IMR-90 (cell line): ENCODE results near the gene RFPL4AL1. TPM values are rescaled to one million over a fixed set of nuclear protein-coding genes. Genes with fewer than 3 reads are reported as not detected.

Experiments
- ATAC-seq: fragments of 200-7000 bp; cut with Tn5 transposase; 2 replicates; pipeline ENCODE4 v1.9.1; 2020; ENCODE audit warnings: low read depth, mild to moderate bottlenecking, moderate library complexity
- BruUV-seq: library from RNA; stranded (reverse); fragments of 400-500 nt; replicated peaks from 2 replicates; lab custom pipeline; 2021; lab: Mats Ljungman, UMichigan
- CTCF ChIA-PET: fragments of 300-600 bp; formaldehyde crosslinking; extraction: SDS; loops from one replicate; lab custom pipeline; 2021; ENCODE audit warnings: antibody characterized with exemption; lab: Yijun Ruan, JAX
- POLR2A ChIA-PET: fragments of 300-600 bp; sonication (Branson Sonifier 250); formaldehyde crosslinking; loops from one replicate; lab custom pipeline; 2022; ENCODE audit warnings: antibody characterized with exemption; ENCODE audit not compliant: unreplicated experiment; lab: Charles Lee
- DNase-seq: peaks from one replicate; pipeline ENCODE4 v3.0.0; 2013
- H2AFZ ChIP-seq: replicated peaks from 2 replicates; pipeline ENCODE3; 2013; ENCODE audit warnings: low read length, mild to moderate bottlenecking; ENCODE audit not compliant: poor library complexity
- H2AK5ac ChIP-seq: 2 replicates; pipeline ENCODE4 v1.6.1; 2013; ENCODE audit warnings: low read depth, low read length, inconsistent platforms
- H2AK9ac ChIP-seq: replicated peaks from 2 replicates; pipeline ENCODE3; 2013; ENCODE audit warnings: mild to moderate bottlenecking, low read depth, low read length, moderate library complexity; ENCODE audit not compliant: poor library complexity
- H2BK120ac ChIP-seq: 2 replicates; pipeline ENCODE4 v1.6.1; 2013; ENCODE audit warnings: low read depth, low read length, inconsistent platforms
- H2BK15ac ChIP-seq: 3 replicates; pipeline ENCODE4 v1.6.1; 2013; ENCODE audit warnings: low read depth, low read length, inconsistent platforms
- H2BK20ac ChIP-seq: 2 replicates; pipeline ENCODE4 v1.6.1; 2013; ENCODE audit warnings: low read depth, mild to moderate bottlenecking, inconsistent platforms, low read length, moderate library complexity
- H2BK5ac ChIP-seq: 2 replicates; pipeline ENCODE4 v1.6.1; 2013; ENCODE audit warnings: mild to moderate bottlenecking, low read depth, low read length, inconsistent platforms; ENCODE audit not compliant: poor library complexity, severe bottlenecking
- H3K14ac ChIP-seq: replicated peaks from 2 replicates; pipeline ENCODE4 v1.6.1; 2013; ENCODE audit warnings: low read depth, low read length, inconsistent platforms
- H3K18ac ChIP-seq: 2 replicates; pipeline ENCODE4 v1.6.1; 2013; ENCODE audit warnings: low read depth, low read length, control low read depth
- H3K23ac ChIP-seq: 2 replicates; pipeline ENCODE4 v1.6.1; 2013; ENCODE audit warnings: low read depth, low read length, inconsistent platforms
- H3K27ac ChIP-seq: 2 replicates; pipeline ENCODE4 v1.5.1; 2013; ENCODE audit warnings: mild to moderate bottlenecking, control low read depth, low read length; ENCODE audit not compliant: insufficient read depth
- H3K27me3 ChIP-seq: 2 replicates; pipeline ENCODE4 v1.6.1; 2013; ENCODE audit warnings: low read length; ENCODE audit not compliant: control insufficient read depth, insufficient read depth
- H3K36me3 ChIP-seq: 2 replicates; pipeline ENCODE4 v1.6.1; 2013; ENCODE audit warnings: low read length, mixed read lengths; ENCODE audit not compliant: control insufficient read depth, insufficient read depth
- H3K4ac ChIP-seq: 2 replicates; pipeline ENCODE4 v1.6.1; 2013; ENCODE audit warnings: low read depth, low read length, inconsistent platforms
- H3K4me1 ChIP-seq: 2 replicates; pipeline ENCODE4 v1.6.1; 2013; ENCODE audit warnings: low read length, mixed read lengths; ENCODE audit not compliant: control insufficient read depth, insufficient read depth
- H3K4me2 ChIP-seq: 2 replicates; pipeline ENCODE4 v1.6.1; 2013; ENCODE audit warnings: low read depth, mild to moderate bottlenecking, control low read depth, low read length, moderate library complexity
- H3K4me3 ChIP-seq: 2 replicates; pipeline ENCODE4 v1.5.1; 2013; ENCODE audit warnings: low read depth, mild to moderate bottlenecking, control low read depth, low read length, moderate library complexity; ENCODE audit not compliant: insufficient read depth
- H3K56ac ChIP-seq: 2 replicates; pipeline ENCODE4 v1.6.1; 2013; ENCODE audit warnings: low read length, inconsistent platforms; ENCODE audit not compliant: insufficient read depth; ENCODE audit errors: extremely low read depth
- H3K79me1 ChIP-seq, 2 experiments: 2 replicates each; pipeline ENCODE4 v1.6.1; 2013; ENCODE audit warnings: low read length in 2 of 2, inconsistent platforms in 1 of 2, low read depth in 1 of 2
- H3K9ac ChIP-seq: 2 replicates; pipeline ENCODE4 v1.6.1; 2013; ENCODE audit warnings: low read depth, low read length, control low read depth
- H3K9me1 ChIP-seq: 2 replicates; pipeline ENCODE4 v1.6.1; 2013; ENCODE audit warnings: low read length, inconsistent platforms; ENCODE audit not compliant: insufficient read depth
- H3K9me3 ChIP-seq: 2 replicates; pipeline ENCODE4 v1.6.1; 2013; ENCODE audit warnings: low read length; ENCODE audit not compliant: control insufficient read depth, insufficient read depth
- H4K20me1 ChIP-seq: 2 replicates; pipeline ENCODE4 v1.6.1; 2013; ENCODE audit warnings: low read length, inconsistent platforms; ENCODE audit not compliant: insufficient read depth
- H4K5ac ChIP-seq: 2 replicates; pipeline ENCODE4 v1.6.1; 2013; ENCODE audit warnings: mild to moderate bottlenecking, low read depth, low read length, control low read depth
- H4K8ac ChIP-seq, 2 experiments: 2 replicates each; pipeline ENCODE4 v1.6.1; 2013; ENCODE audit warnings: low read depth in 2 of 2, low read length in 2 of 2, control low read depth in 1 of 2, inconsistent platforms in 1 of 2
- H4K91ac ChIP-seq: 2 replicates; pipeline ENCODE4 v1.6.1; 2013; ENCODE audit warnings: low read depth, low read length, inconsistent platforms; ENCODE audit not compliant: insufficient read depth
- BHLHE40 ChIP-seq: fragments of 150-350 bp; IDR thresholded peaks from 2 replicates; pipeline ENCODE4 v1.6.1; 2016; ENCODE audit warnings: mild to moderate bottlenecking, low read depth, low read length
- CEBPB ChIP-seq: IDR thresholded peaks from 2 replicates; pipeline ENCODE4 v1.6.1; 2012; ENCODE audit warnings: low read depth, low read length, improper control_type of control experiment
- CHD1 ChIP-seq: IDR thresholded peaks from 2 replicates; pipeline ENCODE4 v1.6.1; 2012; ENCODE audit warnings: low read depth, low read length, improper control_type of control experiment
- CTCF ChIP-seq: conservative IDR thresholded peaks from 2 replicates; pipeline ENCODE4 v1.5.1; 2012; ENCODE audit warnings: mild to moderate bottlenecking, low read depth, low read length, improper control_type of control experiment
- ELK1 ChIP-seq: fragments of 150-350 bp; IDR thresholded peaks from 2 replicates; pipeline ENCODE4 v1.6.1; 2016; ENCODE audit warnings: low read depth, mild to moderate bottlenecking, low read length, moderate library complexity, borderline replicate concordance
- FOS ChIP-seq: fragments of 150-350 bp; IDR thresholded peaks from 2 replicates; pipeline ENCODE4 v1.6.1; 2016; ENCODE audit warnings: low read depth, low read length
- MAFK ChIP-seq: IDR thresholded peaks from 2 replicates; pipeline ENCODE4 v1.6.1; 2012; ENCODE audit warnings: low read depth, low read length, improper control_type of control experiment
- MAZ ChIP-seq: IDR thresholded peaks from 2 replicates; pipeline ENCODE4 v1.6.1; 2012; ENCODE audit warnings: low read depth, mild to moderate bottlenecking, low read length, improper control_type of control experiment, moderate library complexity, borderline replicate concordance
- MXI1 ChIP-seq: IDR thresholded peaks from 2 replicates; pipeline ENCODE4 v1.6.1; 2012; ENCODE audit warnings: low read depth, mild to moderate bottlenecking, low read length, moderate library complexity, borderline replicate concordance
- NFE2L2 ChIP-seq: fragments of 150-350 bp; IDR thresholded peaks from 2 replicates; pipeline ENCODE4 v1.6.1; 2016; ENCODE audit warnings: low read depth, mild to moderate bottlenecking, low read length
- POLR2A ChIP-seq: IDR thresholded peaks from 2 replicates; pipeline ENCODE4 v1.6.1; 2012; ENCODE audit warnings: mild to moderate bottlenecking, low read depth, low read length
- RAD21 ChIP-seq: IDR thresholded peaks from 2 replicates; pipeline ENCODE4 v1.6.1; 2012; ENCODE audit warnings: low read length, improper control_type of control experiment
- RCOR1 ChIP-seq: IDR thresholded peaks from 2 replicates; pipeline ENCODE4 v1.6.1; 2012; ENCODE audit warnings: mild to moderate bottlenecking, low read length, improper control_type of control experiment; ENCODE audit not compliant: insufficient replicate concordance
- RFX5 ChIP-seq: IDR thresholded peaks from 2 replicates; pipeline ENCODE4 v1.8.0; 2012; ENCODE audit warnings: low read depth, mild to moderate bottlenecking, low read length, moderate library complexity
- SMC3 ChIP-seq: fragments of 150-350 bp; IDR thresholded peaks from 2 replicates; pipeline ENCODE4 v1.6.1; 2016; ENCODE audit warnings: low read depth, mild to moderate bottlenecking, antibody characterized with exemption, low read length, moderate library complexity
- USF2 ChIP-seq: fragments of 150-350 bp; IDR thresholded peaks from 2 replicates; pipeline ENCODE4 v1.6.1; 2017; ENCODE audit warnings: mild to moderate bottlenecking, antibody characterized with exemption, low read length, low read depth
- WGBS, 2 experiments: methylation state at CpG; one replicate each; pipeline versions ENCODE4 v1.1.5 to v1.1.7; 2013; ENCODE audit warnings: missing lambda C conversion rate in 2 of 2; ENCODE audit not compliant: insufficient read length in 1 of 2; ENCODE audit errors: extremely low coverage in 2 of 2; 5-methylcytosine and 5-hydroxymethylcytosine counted together
- dilution Hi-C: fragments of 300-500 bp; cut with HindIII; formaldehyde crosslinking; loops from one replicate; pipeline ENCODE4 v1.14.3; 2018; ENCODE audit warnings: low sequenced_read_pairs; ENCODE audit not compliant: unreplicated experiment
- in situ Hi-C: fragments of 300-500 bp; cut with MboI; formaldehyde crosslinking; loops from 3 replicates; pipeline ENCODE4 v1.14.3; 2019; ENCODE audit warnings: low sequenced_read_pairs, inconsistent platforms, mixed read lengths
- intact Hi-C: fragments of 100-400 bp; cut with micrococcal nuclease; formaldehyde crosslinking; loops from 2 replicates; pipeline ENCODE4 v1.10.0; 2022
- polyA plus RNA-seq, 3 experiments: library from polyadenylated mRNA; depleted of rRNA; stranded (reverse); fragments of >200 nt; gene quantifications; 2 replicates each; pipeline ENCODE4 v1.2.3, GENCODE V29; 2012; ENCODE audit warnings: low replicate concordance in 1 of 3
- total RNA-seq: library from RNA; depleted of rRNA; stranded (reverse); fragments of >200 nt; gene quantifications from 2 replicates; pipeline ENCODE4 v1.2.3, GENCODE V29; 2012

The RFPL4AL1 gene
- total and polyA plus RNA-seq, 2 of the 4 experiments (the other 2 are of a cell fraction): not detected

GRCh38 chr19:55801416-55801815 lies 32.5 kb downstream of the RFPL4AL1 start:
- Histone ChIP-seq H3K9me3 (peaks cover 9% of the 10 kb centered on the region), H3K23ac (no peak overlapping the region), H3K9me1 (no peaks in the 10 kb centered on the region), H3K4me2 (no peak overlapping the region), H3K4me1 (no peaks in the 10 kb centered on the region), H2BK20ac (no peak overlapping the region), H2BK120ac (no peak overlapping the region), H4K20me1 (no peaks in the 10 kb centered on the region), H3K27me3 (no peaks in the 10 kb centered on the region), H2AK5ac (no peak overlapping the region), H3K4ac (no peak overlapping the region), H4K91ac (no peak overlapping the region), H2AK9ac (no peak overlapping the region), H3K56ac (no peak overlapping the region), H3K4me3 (no peak overlapping the region), H2AFZ (no peak overlapping the region), H3K18ac (no peak overlapping the region), H2BK5ac (no peak overlapping the region), H4K8ac (no peak overlapping the region), H3K79me1 (no peaks in the 10 kb centered on the region), H2BK15ac (no peak overlapping the region), H4K5ac (no peak overlapping the region), H3K9ac (no peak overlapping the region), H3K36me3 (no peaks in the 10 kb centered on the region), H3K27ac (no peak overlapping the region), H3K14ac (no peak overlapping the region)
- POLR2A ChIA-PET: no interaction called here
- DNase-seq: no peak
- CTCF ChIA-PET: no interaction called here
- dilution Hi-C loops: no loop called here
- intact Hi-C loops: no loop called here
- no TSS peak for BruUV-seq
- in situ Hi-C loops: no loop called here
- WGBS, 2 experiments: no CpG with 5 or more reads among the region's 7 CpGs
- ATAC-seq: no peak
- no peak for TF ChIP-seq USF2
- no peak for TF ChIP-seq RCOR1
- no peak for TF ChIP-seq MAFK
- TF ChIP-seq MAZ: no peak
- no peak for TF ChIP-seq ELK1
- TF ChIP-seq MXI1: no peak
- TF ChIP-seq POLR2A: no peak
- no peak for TF ChIP-seq RAD21
- no peak for TF ChIP-seq BHLHE40
- no peak for TF ChIP-seq RFX5
- no peak for TF ChIP-seq NFE2L2
- TF ChIP-seq CTCF: no peak
- TF ChIP-seq CEBPB: no peak
- TF ChIP-seq FOS: no peak
- no peak for TF ChIP-seq CHD1
- no peak for TF ChIP-seq SMC3
